ENCODE results near the gene UNC5A. TPM values are rescaled to one million over a fixed set of nuclear protein-coding genes. Genes with fewer than 3 reads are reported as not detected.
"Not testable (repeated sequence)": the region's sequence is repeated elsewhere in the genome, so short reads cannot be mapped to it uniquely, and the experiment has no call there.

Gene UNC5A
- total RNA-seq, 1 donor from 2014 or later: 0.30 TPM

DNA sequence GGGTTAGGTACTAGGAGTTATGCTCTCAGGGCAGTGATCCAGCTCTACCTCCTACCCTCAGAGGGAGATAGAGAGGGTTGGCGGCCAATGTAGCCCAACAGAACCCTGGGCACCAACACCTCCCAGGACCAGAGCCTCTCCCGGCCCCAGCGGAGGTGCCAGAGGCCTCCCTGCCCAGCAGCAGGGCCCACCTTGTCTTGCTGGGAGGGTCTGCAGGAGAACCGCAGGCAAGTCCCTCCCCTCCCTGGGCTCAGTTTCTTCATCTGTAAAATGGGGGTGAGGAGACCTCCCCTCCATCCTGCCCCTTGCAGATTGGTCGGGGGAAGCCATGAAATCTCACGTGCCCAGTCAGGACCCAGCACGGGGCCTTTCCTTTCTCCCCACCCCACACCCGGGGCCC, 54.4 kb downstream of the UNC5A start:
- no peak for DNase-seq

DNA sequence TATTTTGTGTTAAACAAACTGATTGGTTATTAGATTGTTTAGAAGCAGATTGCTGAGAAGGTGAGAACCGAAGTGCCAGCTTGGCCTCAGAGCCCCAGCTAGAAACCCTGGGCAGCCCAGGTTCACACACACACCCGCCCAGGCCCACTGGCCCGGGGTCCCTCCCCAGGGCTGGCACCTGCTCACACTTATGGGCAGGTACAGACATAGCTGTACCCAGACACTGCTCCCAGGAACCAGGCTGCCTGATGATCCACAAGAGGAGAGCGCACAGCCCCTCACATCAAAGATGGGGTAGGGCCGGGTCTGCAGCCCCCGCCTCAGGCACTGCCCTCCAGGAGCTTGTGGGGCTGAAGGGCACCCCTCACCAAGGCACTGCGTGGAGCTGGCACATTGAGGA, 55.6 kb downstream of the UNC5A start:
- DNase-seq: no peak

- DNase-seq: no peak
Observed at GRCh38 chr5:176866707-176867310, 56.5 kb downstream of the UNC5A start.

GRCh38 chr5:176868126-176868525, 57.8 kb downstream of the UNC5A start:
- DNase-seq: no peak

- DNase-seq: no peak
Observed at GRCh38 chr5:176868731-176869130, 58.4 kb downstream of the UNC5A start.

DNA sequence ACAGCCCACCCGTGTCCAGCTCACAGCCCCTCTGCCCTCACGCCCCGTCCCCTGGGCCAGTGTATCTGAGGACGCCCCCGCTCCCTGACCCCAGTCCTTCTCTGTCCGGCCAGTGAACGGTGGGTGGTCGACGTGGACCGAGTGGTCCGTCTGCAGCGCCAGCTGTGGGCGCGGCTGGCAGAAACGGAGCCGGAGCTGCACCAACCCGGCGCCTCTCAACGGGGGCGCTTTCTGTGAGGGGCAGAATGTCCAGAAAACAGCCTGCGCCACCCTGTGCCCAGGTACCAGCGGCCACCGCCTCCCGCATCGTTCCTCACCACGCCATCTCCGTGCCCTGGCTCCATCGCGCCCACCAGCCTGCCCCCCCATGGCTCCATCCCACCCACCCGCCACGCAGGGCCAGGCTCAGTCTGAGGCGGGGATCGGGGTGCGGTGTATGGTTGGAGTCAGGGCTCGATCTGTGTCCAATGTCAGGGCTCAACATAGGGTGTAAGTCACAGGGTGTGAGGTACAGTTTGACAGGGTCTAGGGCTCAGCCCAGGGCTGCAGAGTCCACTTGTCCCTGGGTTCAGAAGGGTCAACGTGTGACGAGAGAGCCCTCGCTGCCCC, 59.2 kb downstream of the UNC5A start:
- no peak for DNase-seq

- no peak for DNase-seq
Observed at GRCh38 chr5:176870110-176870591, 59.8 kb downstream of the UNC5A start.

DNA sequence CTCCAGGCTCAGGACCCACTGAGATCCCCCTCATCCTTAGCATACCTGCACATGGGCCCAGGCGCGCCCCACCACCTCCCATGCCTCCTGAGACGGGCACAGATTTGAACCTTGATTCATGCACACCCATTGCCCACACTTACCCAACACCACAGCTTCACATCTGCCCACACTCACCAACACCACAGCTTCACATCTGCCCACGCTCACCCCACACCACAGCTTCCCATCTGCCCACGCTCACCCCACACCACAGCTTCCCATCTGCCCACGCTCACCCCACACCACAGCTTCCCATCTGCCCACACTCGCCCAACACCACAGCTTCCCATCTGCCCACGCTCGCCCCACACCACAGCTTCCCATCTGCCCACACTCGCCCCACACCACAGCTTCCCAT, 60.3 kb downstream of the UNC5A start:
- not testable (repeated sequence) for DNase-seq

DNA sequence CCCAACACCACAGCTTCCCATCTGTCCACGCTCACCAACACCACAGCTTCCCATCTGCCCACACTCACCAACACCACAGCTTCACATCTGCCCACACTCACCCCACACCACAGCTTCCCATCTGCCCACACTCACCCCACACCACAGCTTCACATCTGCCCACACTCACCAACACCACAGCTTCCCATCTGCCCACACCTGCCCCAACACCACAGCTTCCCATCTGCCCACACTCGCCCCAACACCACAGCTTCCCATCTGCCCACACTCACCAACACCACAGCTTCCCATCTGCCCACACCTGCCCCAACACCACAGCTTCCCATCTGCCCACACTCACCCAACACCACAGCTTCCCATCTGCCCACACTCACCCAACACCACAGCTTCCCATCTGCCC, 62.2 kb downstream of the UNC5A start:
- not testable (repeated sequence) for DNase-seq

DNA sequence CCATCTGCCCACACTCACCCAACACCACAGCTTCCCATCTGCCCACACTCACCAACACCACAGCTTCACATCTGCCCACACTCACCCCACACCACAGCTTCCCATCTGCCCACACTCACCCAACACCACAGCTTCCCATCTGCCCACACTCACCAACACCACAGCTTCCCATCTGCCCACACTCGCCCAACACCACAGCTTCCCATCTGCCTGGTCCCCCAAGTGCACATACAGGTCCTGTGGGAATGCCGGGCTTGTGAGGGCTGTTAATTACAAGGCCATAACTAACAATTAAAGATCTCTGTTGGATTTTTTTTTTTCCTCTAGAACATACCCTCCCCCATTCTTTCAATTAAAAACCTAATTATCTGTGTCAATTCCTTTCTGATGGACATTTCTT, 62.7 kb downstream of the UNC5A start:
- DNase-seq: not testable (repeated sequence)

DNA sequence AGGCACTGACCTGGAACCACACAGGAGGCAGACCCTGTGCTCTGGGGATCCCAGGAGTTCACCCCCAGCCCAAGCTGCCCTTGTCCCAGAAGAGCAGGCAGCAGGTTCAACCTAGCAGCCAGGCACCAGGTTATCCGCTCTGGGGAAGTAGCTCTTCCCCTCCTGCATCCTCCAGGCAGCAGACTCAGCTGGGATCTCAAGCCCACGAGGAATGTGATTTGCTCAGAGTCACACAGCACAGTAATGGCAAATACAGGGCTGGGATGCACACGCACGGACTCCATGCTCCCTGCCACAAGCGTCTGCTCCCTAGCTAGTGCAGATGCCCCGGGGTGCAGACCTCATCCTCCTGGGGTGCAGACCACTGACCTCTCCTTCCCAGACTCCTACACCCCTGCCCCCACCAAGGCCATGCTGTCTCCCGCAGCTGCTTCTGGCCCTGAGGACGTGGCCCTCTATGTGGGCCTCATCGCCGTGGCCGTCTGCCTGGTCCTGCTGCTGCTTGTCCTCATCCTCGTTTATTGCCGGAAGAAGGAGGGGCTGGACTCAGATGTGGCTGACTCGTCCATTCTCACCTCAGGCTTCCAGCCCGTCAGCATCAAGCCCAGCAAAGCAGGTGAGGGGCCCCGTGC, 63.3 kb downstream of the UNC5A start:
- DNase-seq: no peak

GRCh38 chr5:176874198-176874780, 63.9 kb downstream of the UNC5A start:
- no peak for DNase-seq

DNA sequence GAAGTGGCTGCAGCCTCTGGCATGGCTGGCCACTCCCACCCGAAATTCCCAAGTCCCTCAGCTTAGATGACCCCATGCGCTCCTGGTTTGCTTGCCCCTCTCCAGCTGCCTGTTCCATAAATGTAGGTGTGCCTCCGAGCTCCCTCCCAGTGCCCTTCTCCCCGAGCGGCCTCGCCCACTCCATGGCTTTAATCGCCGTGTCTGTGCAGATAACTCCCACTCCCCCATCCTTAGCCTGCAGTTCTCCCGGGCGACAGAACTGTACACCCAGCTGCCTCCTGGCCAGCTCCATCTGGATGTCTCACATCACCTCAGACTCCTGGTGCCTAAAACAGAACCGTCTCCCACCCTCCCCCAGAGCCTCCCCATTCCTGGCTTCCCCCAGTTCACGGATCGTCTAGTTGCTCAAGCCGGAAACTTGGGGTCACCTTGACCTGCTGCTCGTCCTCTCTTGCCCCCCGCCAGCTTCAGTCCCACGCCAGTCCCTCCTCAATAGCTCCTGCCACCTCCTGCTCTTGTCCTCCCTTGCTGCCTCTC, 64.7 kb downstream of the UNC5A start:
- no peak for DNase-seq

DNA sequence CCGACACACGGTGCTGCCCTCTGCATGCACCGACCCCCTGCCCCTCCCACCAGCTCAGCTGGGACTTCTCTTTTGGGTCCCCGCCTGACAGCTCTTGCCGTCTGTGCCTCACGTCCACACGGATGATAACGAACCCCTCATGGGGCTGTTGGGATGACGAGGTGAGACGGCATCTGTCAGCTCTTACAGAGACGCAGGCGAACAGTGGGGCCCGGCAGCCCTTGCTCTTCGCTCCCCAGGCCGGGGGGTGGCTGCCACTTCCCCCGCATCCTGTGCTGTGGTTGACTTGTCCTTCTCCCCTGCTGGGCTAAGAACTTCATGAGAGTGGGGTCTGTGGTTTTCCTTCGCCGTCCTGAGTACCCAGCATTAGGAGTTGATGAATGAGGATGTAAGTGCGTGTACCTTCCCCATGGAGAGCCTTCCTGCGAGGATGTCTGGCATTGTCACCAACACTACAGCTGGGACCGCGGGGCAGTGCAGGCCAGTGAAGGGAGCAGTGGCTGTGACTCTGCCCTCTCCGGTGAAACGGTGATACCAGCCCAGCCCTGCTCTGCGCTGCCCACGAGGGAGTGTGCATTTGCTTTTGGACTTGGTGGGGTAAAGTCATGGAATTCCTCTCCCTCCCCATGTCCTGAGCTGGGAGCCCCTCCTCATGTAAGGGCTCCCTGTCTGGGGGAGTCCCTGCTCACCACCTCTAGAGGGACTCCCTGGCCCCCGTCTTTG, 65.6 kb downstream of the UNC5A start:
- DNase-seq: no peak

GRCh38 chr5:176876506-176877431, 66.4 kb downstream of the UNC5A start:
- DNase-seq: no peak

DNA sequence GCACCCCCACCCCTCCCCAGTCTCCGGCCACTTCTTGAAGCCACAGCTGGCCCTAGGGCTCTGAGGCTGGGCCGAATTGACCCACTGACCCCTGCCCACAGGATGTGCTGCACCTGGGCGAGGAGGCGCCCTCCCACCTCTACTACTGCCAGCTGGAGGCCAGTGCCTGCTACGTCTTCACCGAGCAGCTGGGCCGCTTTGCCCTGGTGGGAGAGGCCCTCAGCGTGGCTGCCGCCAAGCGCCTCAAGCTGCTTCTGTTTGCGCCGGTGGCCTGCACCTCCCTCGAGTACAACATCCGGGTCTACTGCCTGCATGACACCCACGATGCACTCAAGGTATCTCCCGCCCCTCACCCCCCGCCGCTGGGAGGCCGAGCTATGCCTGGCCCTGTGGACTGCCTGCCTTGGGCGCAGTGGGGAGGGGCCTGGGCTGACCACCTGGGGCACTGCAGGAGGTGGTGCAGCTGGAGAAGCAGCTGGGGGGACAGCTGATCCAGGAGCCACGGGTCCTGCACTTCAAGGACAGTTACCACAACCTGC, 67.5 kb downstream of the UNC5A start:
- DNase-seq: no peak

- no peak for DNase-seq
Observed at GRCh38 chr5:176878463-176878862, 68.1 kb downstream of the UNC5A start.

GRCh38 chr5:176878906-176879662, 68.7 kb downstream of the UNC5A start:
- DNase-seq: no peak

- DNase-seq: no peak
Observed at GRCh38 chr5:176879663-176880361, 69.5 kb downstream of the UNC5A start.

Measured in skin of body (tissue), 2 donors.